Epithelial cell of esophagus (primary cell): ENCODE data around the gene APBA2.

Experiments used
- DNase-seq: peaks from one replicate; pipeline ENCODE4 v3.0.0; 2010; ENCODE audit warnings: low read depth
- H3K4me3 ChIP-seq: 2 replicates; pipeline ENCODE4 v1.5.1; 2011; ENCODE audit warnings: mild to moderate bottlenecking, low read length, control low read depth
- TF ChIP-seq, protein P1 (sequence below): IDR thresholded peaks from 2 replicates; pipeline ENCODE4 v1.5.1; 2011; ENCODE audit warnings: low read depth, mild to moderate bottlenecking, low read length, control low read depth, inconsistent platforms; ENCODE audit not compliant: insufficient read depth; ENCODE audit errors: missing control alignments

Gene APBA2

DNA sequence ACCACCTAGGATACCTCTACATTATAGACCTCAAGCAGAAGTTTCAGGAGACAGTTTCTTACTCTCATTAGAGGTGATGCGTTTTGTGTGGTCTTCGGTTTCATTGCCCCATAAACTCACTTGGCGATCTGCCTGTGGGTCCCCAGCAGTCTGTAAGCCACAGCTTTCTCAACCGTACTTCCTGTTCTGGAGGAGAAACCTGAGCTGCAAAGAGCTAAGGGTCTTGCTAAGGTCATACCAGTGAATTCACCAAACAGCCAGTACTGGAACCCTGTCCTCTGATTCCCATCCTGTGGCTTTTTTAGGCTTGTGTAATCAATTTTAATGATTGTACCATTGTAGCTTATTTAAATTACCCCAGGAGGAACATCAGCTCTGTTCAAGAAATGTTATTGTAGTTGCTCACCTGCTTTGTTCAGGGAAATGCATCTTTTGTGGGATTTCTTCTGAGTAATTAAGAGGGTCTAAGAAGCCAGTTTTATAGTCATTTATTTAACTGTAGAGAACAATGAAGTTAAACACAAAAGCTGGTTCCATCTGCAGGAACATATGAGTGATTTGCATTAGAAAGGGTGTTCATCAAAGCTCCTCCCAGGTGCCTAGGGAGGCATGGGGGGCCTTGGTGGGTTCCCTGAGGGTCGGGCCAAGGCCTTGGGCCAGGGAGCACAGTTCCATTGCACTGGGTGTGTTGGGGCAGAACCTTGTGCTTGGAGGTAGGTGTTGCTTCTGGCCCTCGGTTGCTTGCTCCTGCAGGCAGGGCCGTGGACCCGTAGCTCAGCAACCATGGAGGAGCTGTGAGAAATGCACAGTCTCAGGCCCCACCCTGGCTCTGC, 69.6 kb downstream of the APBA2 start:
- no peak overlapping the region for H3K4me3 ChIP-seq
- no peak for DNase-seq
- TF ChIP-seq, protein P1, sequence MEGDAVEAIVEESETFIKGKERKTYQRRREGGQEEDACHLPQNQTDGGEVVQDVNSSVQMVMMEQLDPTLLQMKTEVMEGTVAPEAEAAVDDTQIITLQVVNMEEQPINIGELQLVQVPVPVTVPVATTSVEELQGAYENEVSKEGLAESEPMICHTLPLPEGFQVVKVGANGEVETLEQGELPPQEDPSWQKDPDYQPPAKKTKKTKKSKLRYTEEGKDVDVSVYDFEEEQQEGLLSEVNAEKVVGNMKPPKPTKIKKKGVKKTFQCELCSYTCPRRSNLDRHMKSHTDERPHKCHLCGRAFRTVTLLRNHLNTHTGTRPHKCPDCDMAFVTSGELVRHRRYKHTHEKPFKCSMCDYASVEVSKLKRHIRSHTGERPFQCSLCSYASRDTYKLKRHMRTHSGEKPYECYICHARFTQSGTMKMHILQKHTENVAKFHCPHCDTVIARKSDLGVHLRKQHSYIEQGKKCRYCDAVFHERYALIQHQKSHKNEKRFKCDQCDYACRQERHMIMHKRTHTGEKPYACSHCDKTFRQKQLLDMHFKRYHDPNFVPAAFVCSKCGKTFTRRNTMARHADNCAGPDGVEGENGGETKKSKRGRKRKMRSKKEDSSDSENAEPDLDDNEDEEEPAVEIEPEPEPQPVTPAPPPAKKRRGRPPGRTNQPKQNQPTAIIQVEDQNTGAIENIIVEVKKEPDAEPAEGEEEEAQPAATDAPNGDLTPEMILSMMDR: no peak

DNA sequence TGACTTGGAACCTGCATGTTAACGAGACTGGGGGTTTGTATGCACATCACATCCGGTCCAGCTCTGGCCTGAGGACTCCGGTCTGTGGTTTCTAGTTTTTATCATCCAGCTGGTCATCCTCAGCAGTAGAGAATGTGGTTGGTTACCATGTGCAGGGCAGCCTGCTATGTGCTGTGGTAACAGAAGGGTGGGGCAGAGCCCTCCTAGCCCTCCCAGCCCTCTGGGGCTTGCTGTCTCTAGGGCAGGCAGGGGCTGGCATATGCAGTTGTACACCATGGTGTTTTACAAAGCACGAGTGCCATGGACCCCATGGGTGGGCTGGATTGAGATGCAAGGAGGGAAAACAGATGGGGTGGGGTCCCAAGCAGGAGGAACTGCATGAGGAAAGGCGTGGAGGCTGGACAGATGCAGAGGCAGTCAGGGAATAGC, 70.2 kb downstream of the APBA2 start:
- no peak overlapping the region for H3K4me3 ChIP-seq
- TF ChIP-seq, protein P1: no peak
- no peak for DNase-seq

DNA sequence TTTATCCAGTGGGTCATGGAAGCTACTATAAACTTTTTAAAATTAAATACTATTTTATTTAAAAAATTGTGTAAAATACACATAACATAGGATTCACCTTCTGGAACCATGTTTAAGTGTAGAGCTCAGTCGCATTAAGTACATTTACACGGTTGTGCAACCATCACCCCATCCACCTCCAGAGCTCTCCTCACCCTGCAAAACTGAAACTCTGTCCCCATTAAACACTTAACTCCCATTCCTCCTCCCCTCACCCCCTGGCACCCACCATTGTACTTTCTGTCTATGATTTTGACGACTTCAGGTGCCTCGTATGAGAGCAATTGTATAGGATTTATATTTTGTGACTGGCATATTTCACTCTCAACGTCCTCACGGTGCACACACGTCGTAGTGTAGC, 70.7 kb downstream of the APBA2 start:
- no peak for DNase-seq
- TF ChIP-seq, protein P1: no peak
- no peak overlapping the region for H3K4me3 ChIP-seq

DNA sequence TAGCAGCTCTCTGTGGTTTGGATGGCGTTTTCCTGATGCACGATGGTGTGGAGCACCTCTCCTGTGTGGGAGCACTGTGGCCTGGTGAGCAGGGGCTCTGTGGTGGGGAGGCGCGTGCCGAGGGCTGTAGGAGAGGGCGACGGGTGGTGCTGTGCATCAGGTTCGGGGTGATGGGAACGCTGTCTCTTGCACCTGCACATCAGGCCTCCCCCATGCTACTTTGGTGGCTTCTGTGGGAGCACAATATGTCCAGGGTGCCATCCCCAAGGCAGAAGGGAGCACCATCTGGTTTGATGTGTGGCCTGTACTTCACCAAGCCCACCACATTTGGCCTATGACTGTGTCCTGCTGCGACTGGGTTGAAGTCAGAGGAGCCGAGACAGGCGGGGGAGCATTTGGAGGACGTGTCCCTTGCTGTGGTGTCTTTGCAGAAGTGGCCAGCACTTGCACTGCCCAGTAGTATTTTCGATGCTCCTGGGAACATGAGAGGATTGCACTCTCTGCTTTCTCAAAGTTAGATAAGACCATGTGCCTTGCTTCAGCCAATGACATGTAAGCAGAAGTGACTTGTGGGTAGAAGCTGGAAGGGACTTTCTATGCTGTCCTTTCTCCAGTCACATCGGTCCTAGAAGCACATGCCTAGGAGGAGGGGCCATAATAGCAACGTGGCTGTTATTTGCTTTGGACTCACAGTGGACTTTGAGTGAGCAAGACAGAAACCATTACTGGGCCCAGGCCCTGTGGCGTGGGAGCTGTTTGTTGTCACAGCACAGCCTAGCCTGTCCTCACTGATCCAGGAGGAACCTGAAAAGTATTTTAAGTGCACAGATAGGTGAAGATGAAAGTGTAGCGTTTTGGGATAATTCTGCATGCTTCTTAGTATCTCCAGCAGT, 72.1 kb downstream of the APBA2 start:
- TF ChIP-seq, protein P1: no peak
- DNase-seq: no peak
- H3K4me3 ChIP-seq: no peak overlapping the region

DNA sequence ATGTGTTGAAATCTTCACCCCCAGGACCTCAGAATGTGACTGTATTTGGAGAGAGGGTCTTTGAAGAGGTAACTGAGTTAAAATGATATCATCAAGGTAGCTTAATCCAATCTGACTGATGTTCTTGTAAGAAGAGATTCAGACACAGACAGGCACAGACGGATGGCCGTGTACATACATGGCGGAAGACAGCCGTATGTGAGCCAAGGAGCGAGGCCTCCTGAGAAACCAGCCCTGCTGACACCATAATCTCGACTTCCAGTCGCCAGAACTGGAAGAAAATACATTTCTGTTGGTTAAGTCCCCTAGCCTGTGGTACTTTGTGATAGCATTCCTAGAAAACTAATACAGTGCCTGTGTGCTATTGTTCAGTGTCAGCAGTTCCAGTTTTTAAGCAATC, 73.6 kb downstream of the APBA2 start:
- no peak for DNase-seq
- TF ChIP-seq, protein P1: no peak
- no peak overlapping the region for H3K4me3 ChIP-seq

DNA sequence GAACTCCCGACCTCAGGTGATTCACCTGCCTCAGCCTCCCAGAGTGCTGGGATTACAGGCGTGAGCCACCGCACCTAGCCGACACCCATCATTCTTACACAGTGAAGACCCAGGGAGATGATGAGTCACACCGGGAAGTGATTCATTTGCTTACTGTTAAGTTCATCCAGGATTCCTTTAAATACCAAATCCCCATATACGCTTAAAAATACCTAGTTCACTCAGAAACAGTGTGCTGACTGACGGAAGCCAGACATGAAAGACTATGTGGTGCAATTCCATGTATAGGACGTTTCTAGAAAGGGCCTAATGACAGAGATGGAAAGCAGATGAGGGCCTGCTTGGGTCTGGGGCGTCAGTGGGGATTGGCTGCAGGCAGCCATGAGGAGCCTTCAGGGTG, 75.2 kb downstream of the APBA2 start:
- H3K4me3 ChIP-seq: no peak overlapping the region
- TF ChIP-seq, protein P1: no peak
- peak; percentile 88 for DNase-seq
